GM12878 (cell line): ENCODE measurements around the gene MYO7B. TPM values are rescaled to one million over a fixed set of nuclear protein-coding genes. Genes with fewer than 3 reads are reported as not detected.

Experiments used
- ATAC-seq: fragments of 200-7000 bp; cut with Tn5 transposase; 3 replicates; pipeline ENCODE4 v1.9.1; 2020; ENCODE audit warnings: mild to moderate bottlenecking, moderate library complexity
- BruUV-seq: library from RNA; stranded (reverse); fragments of 400-500 nt; replicated peaks from 2 replicates; lab custom pipeline; 2021; lab: Mats Ljungman, UMichigan
- CTCF ChIA-PET: fragments of 300-600 bp; sonication (Branson Sonifier 250); formaldehyde crosslinking; extraction: SDS; loops from one replicate; lab custom pipeline; 2021; ENCODE audit warnings: inconsistent platforms; lab: Yijun Ruan, JAX
- POLR2A ChIA-PET: fragments of 350-600 bp; formaldehyde crosslinking; extraction: SDS; loops from one replicate; lab custom pipeline; 2021; ENCODE audit warnings: inconsistent platforms; lab: Charles Lee
- RAD21 ChIA-PET: fragments of 300-600 bp; sonication (Branson Sonifier 250); formaldehyde crosslinking; loops from one replicate; lab custom pipeline; 2023; ENCODE audit warnings: antibody characterized with exemption; ENCODE audit not compliant: unreplicated experiment; lab: Charles Lee
- SMC1A ChIA-PET: fragments of 300-600 bp; sonication (Branson Sonifier 250); formaldehyde crosslinking; loops from one replicate; lab custom pipeline; 2023; ENCODE audit not compliant: unreplicated experiment, uncharacterized antibody; lab: Charles Lee
- DNase-seq: peaks from one replicate; pipeline ENCODE4 v3.0.0-alpha.2; 2011; ENCODE audit warnings: low read depth, low spot score
- FAIRE-seq: peaks from 3 replicates; lab custom pipeline; 2011; peaks lifted over from hg19 to GRCh38; lab: Jason Lieb, UNC
- H2AFZ ChIP-seq: 2 replicates; pipeline ENCODE4 v1.6.0; 2011; ENCODE audit warnings: low read depth, low read length, control low read depth; ENCODE audit not compliant: control insufficient read depth
- H3K27ac ChIP-seq: 2 replicates; pipeline ENCODE4 v1.5.1; 2011; ENCODE audit warnings: control low read depth; ENCODE audit not compliant: control insufficient read depth, insufficient read depth
- H3K27me3 ChIP-seq, 2 experiments: replicated peaks in 1 of 2; 2 replicates each; pipeline versions ENCODE4 v1.6.0 to v1.6.1; 2011; ENCODE audit warnings: low read length in 1 of 2; ENCODE audit not compliant: control insufficient read depth in 2 of 2, insufficient read depth in 2 of 2
- H3K36me3 ChIP-seq, 2 experiments: 2 replicates each; pipeline ENCODE4 v1.5.1; 2011; ENCODE audit warnings: low read length in 1 of 2; ENCODE audit not compliant: control insufficient read depth in 2 of 2, insufficient read depth in 2 of 2
- H3K4me1 ChIP-seq: 2 replicates; pipeline ENCODE4 v1.6.1; 2011; ENCODE audit warnings: mild to moderate bottlenecking, low read length, moderate library complexity, mixed read lengths; ENCODE audit not compliant: control insufficient read depth, insufficient read depth
- H3K4me2 ChIP-seq: 2 replicates; pipeline ENCODE4 v1.6.0; 2011; ENCODE audit warnings: control low read depth; ENCODE audit not compliant: control insufficient read depth, insufficient read depth
- H3K4me3 ChIP-seq: fragments of 200-600 bp; sonication (generic); 2 replicates; pipeline ENCODE4 v1.5.1; 2016
- H3K79me2 ChIP-seq: 2 replicates; pipeline ENCODE4 v1.6.0; 2011; ENCODE audit warnings: low read length; ENCODE audit not compliant: control insufficient read depth, insufficient read depth
- H3K9ac ChIP-seq: 2 replicates; pipeline ENCODE4 v1.8.0; 2011; ENCODE audit warnings: low read length, control low read depth, mixed read lengths; ENCODE audit not compliant: control insufficient read depth, insufficient read depth
- H3K9me3 ChIP-seq: replicated peaks from 3 replicates; pipeline ENCODE4 v1.5.1; 2011; ENCODE audit warnings: mild to moderate bottlenecking, low read length; ENCODE audit not compliant: control insufficient read depth, insufficient read depth
- H4K20me1 ChIP-seq: 2 replicates; pipeline ENCODE4 v1.6.0; 2011; ENCODE audit not compliant: control insufficient read depth, insufficient read depth
- BRCA1 ChIP-seq: IDR thresholded peaks from 2 replicates; pipeline ENCODE4 v1.6.1; 2011; ENCODE audit warnings: low read depth, low read length, improper control_type of control experiment
- CBFB ChIP-seq: IDR thresholded peaks from 2 replicates; pipeline ENCODE4 v1.6.1; 2016; ENCODE audit warnings: antibody characterized with exemption, low read depth
- CREM ChIP-seq: IDR thresholded peaks from 2 replicates; pipeline ENCODE4 v1.6.1; 2014; ENCODE audit warnings: antibody characterized with exemption, low read depth
- EED ChIP-seq: sonication (generic); IDR thresholded peaks from 2 replicates; pipeline ENCODE4 v1.6.1; 2016; ENCODE audit warnings: antibody characterized with exemption, low read depth
- ESRRA ChIP-seq: IDR thresholded peaks from 2 replicates; pipeline ENCODE4 v1.6.1; 2012; ENCODE audit warnings: mild to moderate bottlenecking, low read length, improper control_type of control experiment
- GATAD2B ChIP-seq: fragments of 450-650 bp; conservative IDR thresholded peaks from 2 replicates; pipeline ENCODE4 v1.6.1; 2017; ENCODE audit warnings: low read depth, mild to moderate bottlenecking, moderate library complexity
- IRF4 ChIP-seq: IDR thresholded peaks from 2 replicates; pipeline ENCODE4 v1.6.1; 2011; ENCODE audit warnings: low read depth, low read length
- NFIC ChIP-seq: IDR thresholded peaks from 2 replicates; pipeline ENCODE4 v1.6.1; 2012; ENCODE audit warnings: low read depth, mild to moderate bottlenecking, inconsistent platforms, low read length, moderate library complexity
- NFXL1 ChIP-seq: fragments of 450-650 bp; IDR thresholded peaks from 2 replicates; pipeline ENCODE4 v1.6.1; 2017; ENCODE audit warnings: antibody characterized with exemption, mild to moderate bottlenecking, borderline replicate concordance
- RBBP5 ChIP-seq: fragments of 200-600 bp; sonication (generic); conservative IDR thresholded peaks from 2 replicates; pipeline ENCODE4 v1.6.1; 2016
- SP1 ChIP-seq: IDR thresholded peaks from one replicate; pipeline ENCODE4 v1.6.1; 2011; ENCODE audit warnings: low read depth, low read length
- SRF ChIP-seq, 2 experiments: IDR thresholded peaks; 2 replicates each; pipeline ENCODE4 v1.6.1; 2011; ENCODE audit warnings: low read depth in 2 of 2, low read length in 2 of 2, mild to moderate bottlenecking in 1 of 2, moderate library complexity in 1 of 2
- ZNF207 ChIP-seq: fragments of 450-650 bp; IDR thresholded peaks from 2 replicates; pipeline ENCODE4 v1.6.1; 2014; ENCODE audit warnings: antibody characterized with exemption, mild to moderate bottlenecking, borderline replicate concordance
- ZNF24 ChIP-seq: fragments of 450-650 bp; IDR thresholded peaks from 2 replicates; pipeline ENCODE4 v1.6.1; 2017; ENCODE audit warnings: antibody characterized with exemption, mild to moderate bottlenecking
- ZNF384 ChIP-seq: IDR thresholded peaks from 2 replicates; pipeline ENCODE4 v1.6.1; 2012; ENCODE audit warnings: low read depth, mild to moderate bottlenecking, low read length, improper control_type of control experiment, borderline replicate concordance
- WGBS: methylation state at CpG from one replicate; pipeline ENCODE4 v1.1.6; 2016; ENCODE audit warnings: low lambda C conversion rate; ENCODE audit not compliant: insufficient replicate concordance, insufficient coverage; ENCODE audit errors: missing lambda C conversion rate; 5-methylcytosine and 5-hydroxymethylcytosine counted together
- in situ Hi-C: fragments of 300-500 bp; cut with MboI; formaldehyde crosslinking; loops from 9 replicates; pipeline ENCODE4 v1.14.3; 2018; ENCODE audit warnings: mixed read lengths
- intact Hi-C: fragments of 100-400 bp; cut with micrococcal nuclease; formaldehyde crosslinking; loops from one replicate; pipeline ENCODE4 v1.14.2; 2022; ENCODE audit not compliant: unreplicated experiment
- polyA plus RNA-seq, 11 experiments: library from polyadenylated mRNA; depleted of rRNA in 4 of 11; unstranded in 6 of 11; stranded (reverse) in 5 of 11; fragments of >200 nt; fragmentation: Nextera tagmentation in 4 of 11; fragmentation: Illumina TruSeq in 1 of 11; extraction: Ambion mirVana in 4 of 11; extraction: Trizol in 1 of 11; gene quantifications; 1 replicate in 1 of 11; 2 replicates in 10 of 11; pipeline versions ENCODE4 v1.2.1 to v1.2.3, GENCODE V29; 2011 to 2016; ENCODE audit warnings: inconsistent platforms in 2 of 11, missing spikeins in 2 of 11, low read depth in 1 of 11
- total RNA-seq, 4 experiments: library from RNA; depleted of rRNA in 3 of 4; stranded (reverse); fragments of >200 nt in 3 of 4; fragmentation: Illumina TruSeq in 1 of 4; extraction: Trizol in 1 of 4; gene quantifications; 2 replicates each; pipeline versions ENCODE4 v1.2.1 to v1.2.3, GENCODE V29; 2013 to 2021
- TF ChIP-seq, protein P1 (sequence below): fragments of 450-650 bp; IDR thresholded peaks from 2 replicates; pipeline ENCODE4 v1.6.1; 2017; ENCODE audit warnings: mild to moderate bottlenecking, low read depth, inconsistent platforms; ENCODE audit not compliant: poor library complexity, severe bottlenecking
- TF ChIP-seq, protein P2 (sequence below): fragments of 450-650 bp; IDR thresholded peaks from 2 replicates; pipeline ENCODE4 v1.6.1; 2017; ENCODE audit warnings: mild to moderate bottlenecking, moderate library complexity

Gene MYO7B
- total and polyA plus RNA-seq, 10 of the 15 experiments (the other 5 are each of a cell fraction or from before 2014, with no cell fraction given): 0.08 to 4.8 (median 1.2) TPM

DNA sequence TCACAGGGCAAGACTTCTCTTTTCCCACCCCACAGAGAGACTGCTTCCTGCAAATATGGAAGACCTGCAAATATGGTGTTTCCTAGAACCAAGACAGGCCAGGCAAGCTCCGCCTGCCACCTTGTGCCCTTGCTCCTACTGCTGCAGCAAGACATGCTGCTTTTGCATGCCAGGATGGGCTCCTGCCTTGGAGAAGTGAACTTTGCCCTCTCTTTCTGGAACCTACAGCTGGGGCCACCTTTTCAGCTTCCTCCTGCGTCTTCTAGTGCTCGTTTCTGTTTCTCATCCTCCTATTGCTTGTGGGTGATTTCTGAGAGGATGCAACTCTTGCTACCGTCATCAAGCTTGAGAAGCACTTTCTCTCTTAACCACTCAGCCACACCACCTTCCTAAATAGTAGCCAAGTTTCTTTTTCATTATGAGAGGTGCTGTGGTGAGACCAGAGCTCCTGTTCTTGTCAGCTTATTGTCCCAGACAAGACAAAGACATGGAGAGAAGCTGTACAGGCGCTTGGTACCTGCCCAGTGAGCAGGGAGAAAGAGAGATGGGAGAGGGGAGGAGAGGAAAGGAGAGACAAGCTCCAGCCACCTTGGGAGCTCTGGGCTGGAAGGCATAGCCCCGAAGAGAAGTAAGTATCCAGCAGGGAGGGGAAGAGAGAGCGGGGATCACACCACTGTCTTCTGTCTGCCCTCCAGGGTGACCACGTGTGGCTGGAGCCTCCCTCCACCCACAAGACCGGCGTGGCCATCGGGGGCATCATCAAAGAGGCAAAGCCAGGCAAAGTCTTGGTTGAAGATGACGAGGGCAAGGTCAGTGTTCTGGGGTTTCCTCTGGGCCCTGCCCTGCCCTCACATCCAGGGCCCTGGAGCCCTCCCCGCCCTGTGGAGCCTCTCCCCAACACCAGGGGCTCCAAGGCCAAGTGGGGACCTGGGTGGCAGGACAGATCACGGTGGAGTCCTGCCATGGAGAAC is 28.3 kb downstream of the MYO7B start:
- Histone ChIP-seq H3K27ac (peak overlapping the region; percentile 70), H3K9me3 (no peaks in the 10 kb centered on the region; the same call in 2 of the 3 replicates), H2AFZ (peak overlapping the region; percentile 47), H3K27me3 (0 out of 4 replicates have a peak, but pooled peaks cover 0 to 4% of the 10 kb centered on the region in 2 experiments), H4K20me1 (no peaks in the 10 kb centered on the region), H3K9ac (peak overlapping the region; percentile 33; the same call in 1 of the 2 replicates), H3K79me2 (no peaks in the 10 kb centered on the region), H3K4me1 (peaks cover 17% of the 10 kb centered on the region), H3K4me3 (peak overlapping the region; percentile 54), H3K36me3 (no peaks in the 10 kb centered on the region), H3K4me2 (peak overlapping the region; percentile 90)
- RAD21 ChIA-PET: interaction anchor here (0.5 to 2.2 kb wide), 10 partner anchors 12 to 267 kb away, joined by 3 to 15 read pairs (median 3); partner anchors contain the start of gene IWS1
- in situ Hi-C loops (no loop called here), intact Hi-C loops (loop anchor here (1.0 kb wide), 1 partner anchor 37 kb away; the partner anchor contains the start of gene IWS1)
- 4% methylated on average over 13 of the region's 14 CpGs for WGBS
- CTCF ChIA-PET: interaction anchor here (0.8 to 2.2 kb wide), 14 partner anchors 11 to 366 kb away, joined by 3 to 13 read pairs (median 4); partner anchors contain the start of gene IWS1
- SMC1A ChIA-PET: interaction anchor here (0.5 to 2.5 kb wide), 18 partner anchors 12 to 353 kb away, joined by 3 to 16 read pairs (median 4); partner anchors contain the start of gene IWS1
- TSS peak; percentile 76 for BruUV-seq
- DNase-seq (peak; percentile 92), ATAC-seq (peak; percentile 92), FAIRE-seq (peak; percentile 89)
- POLR2A ChIA-PET: interaction anchor here (0.5 to 1.6 kb wide), 3 partner anchors 12 to 243 kb away, joined by 4 to 8 read pairs (median 6); partner anchors contain the start of gene IWS1
- TF ChIP-seq GATAD2B (0 out of 2 replicates have a peak, but pooled peaks have one; percentile 33), ESRRA (0 out of 2 replicates have a peak, but pooled peaks have one; percentile 40), NFIC (peak; percentile 84), IRF4 (peak; percentile 76), ZNF24 (no peak), BRCA1 (no peak), ZNF207 (no peak), CREM (peak; percentile 85), EED (peak; percentile 95), ZNF384 (no peak), RBBP5 (no peak; the same call in 1 of the 2 replicates), CBFB (peak; percentile 96), SRF (IDR thresholded peaks at IDR 0.05; ENCODE audit: low read depth in 2 of 2, low read length in 2 of 2) (peak in 1 of 2 experiments; percentile 55; a peak in 1 of 4 replicates), NFXL1 (no peak), SP1 (peak; percentile 74)
- TF ChIP-seq, protein P1, sequence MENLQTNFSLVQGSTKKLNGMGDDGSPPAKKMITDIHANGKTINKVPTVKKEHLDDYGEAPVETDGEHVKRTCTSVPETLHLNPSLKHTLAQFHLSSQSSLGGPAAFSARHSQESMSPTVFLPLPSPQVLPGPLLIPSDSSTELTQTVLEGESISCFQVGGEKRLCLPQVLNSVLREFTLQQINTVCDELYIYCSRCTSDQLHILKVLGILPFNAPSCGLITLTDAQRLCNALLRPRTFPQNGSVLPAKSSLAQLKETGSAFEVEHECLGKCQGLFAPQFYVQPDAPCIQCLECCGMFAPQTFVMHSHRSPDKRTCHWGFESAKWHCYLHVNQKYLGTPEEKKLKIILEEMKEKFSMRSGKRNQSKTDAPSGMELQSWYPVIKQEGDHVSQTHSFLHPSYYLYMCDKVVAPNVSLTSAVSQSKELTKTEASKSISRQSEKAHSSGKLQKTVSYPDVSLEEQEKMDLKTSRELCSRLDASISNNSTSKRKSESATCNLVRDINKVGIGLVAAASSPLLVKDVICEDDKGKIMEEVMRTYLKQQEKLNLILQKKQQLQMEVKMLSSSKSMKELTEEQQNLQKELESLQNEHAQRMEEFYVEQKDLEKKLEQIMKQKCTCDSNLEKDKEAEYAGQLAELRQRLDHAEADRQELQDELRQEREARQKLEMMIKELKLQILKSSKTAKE: peak; percentile 93
- TF ChIP-seq, protein P2, sequence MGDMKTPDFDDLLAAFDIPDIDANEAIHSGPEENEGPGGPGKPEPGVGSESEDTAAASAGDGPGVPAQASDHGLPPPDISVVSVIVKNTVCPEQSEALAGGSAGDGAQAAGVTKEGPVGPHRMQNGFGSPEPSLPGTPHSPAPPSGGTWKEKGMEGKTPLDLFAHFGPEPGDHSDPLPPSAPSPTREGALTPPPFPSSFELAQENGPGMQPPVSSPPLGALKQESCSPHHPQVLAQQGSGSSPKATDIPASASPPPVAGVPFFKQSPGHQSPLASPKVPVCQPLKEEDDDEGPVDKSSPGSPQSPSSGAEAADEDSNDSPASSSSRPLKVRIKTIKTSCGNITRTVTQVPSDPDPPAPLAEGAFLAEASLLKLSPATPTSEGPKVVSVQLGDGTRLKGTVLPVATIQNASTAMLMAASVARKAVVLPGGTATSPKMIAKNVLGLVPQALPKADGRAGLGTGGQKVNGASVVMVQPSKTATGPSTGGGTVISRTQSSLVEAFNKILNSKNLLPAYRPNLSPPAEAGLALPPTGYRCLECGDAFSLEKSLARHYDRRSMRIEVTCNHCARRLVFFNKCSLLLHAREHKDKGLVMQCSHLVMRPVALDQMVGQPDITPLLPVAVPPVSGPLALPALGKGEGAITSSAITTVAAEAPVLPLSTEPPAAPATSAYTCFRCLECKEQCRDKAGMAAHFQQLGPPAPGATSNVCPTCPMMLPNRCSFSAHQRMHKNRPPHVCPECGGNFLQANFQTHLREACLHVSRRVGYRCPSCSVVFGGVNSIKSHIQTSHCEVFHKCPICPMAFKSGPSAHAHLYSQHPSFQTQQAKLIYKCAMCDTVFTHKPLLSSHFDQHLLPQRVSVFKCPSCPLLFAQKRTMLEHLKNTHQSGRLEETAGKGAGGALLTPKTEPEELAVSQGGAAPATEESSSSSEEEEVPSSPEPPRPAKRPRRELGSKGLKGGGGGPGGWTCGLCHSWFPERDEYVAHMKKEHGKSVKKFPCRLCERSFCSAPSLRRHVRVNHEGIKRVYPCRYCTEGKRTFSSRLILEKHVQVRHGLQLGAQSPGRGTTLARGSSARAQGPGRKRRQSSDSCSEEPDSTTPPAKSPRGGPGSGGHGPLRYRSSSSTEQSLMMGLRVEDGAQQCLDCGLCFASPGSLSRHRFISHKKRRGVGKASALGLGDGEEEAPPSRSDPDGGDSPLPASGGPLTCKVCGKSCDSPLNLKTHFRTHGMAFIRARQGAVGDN: peak; percentile 66; the same call in 1 of the 2 replicates
